Measurements from ENCODE around the gene TMEM147.
A peak's percentile ranks its signal among the peaks of the same experiment; 100 is the strongest.

TMEM147 gene

DNA sequence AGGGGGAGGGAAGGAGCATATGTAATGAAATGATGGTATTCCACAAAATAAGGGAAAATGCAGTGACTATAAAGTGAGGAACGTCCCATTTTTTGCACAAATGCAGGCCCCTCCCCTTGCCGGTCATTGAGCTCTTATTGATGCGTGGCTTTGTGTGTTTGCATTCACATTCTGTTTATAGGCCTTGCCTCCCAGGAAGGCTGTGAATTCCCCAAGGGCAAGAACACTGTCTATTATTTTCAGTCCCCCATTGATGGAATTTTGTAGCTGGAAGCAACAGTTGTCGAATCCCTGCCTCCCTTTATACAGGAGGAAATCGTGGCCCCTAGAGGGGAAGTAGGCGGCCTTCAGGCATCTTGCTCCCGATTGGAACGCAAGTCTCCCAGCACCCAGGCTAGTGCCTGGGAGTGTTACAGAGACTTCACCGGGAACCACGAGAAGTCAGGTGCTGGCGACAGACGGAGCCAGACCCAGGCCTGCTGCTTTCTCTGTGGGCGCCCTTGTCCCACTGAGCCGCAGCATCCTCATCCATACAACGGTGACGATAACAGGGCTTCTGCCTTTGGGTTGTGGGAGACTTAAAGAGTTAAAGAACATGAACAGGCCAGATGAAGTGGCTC lies 24.2 kb upstream of the TMEM147 start:
- no peak for DNase-seq

DNA sequence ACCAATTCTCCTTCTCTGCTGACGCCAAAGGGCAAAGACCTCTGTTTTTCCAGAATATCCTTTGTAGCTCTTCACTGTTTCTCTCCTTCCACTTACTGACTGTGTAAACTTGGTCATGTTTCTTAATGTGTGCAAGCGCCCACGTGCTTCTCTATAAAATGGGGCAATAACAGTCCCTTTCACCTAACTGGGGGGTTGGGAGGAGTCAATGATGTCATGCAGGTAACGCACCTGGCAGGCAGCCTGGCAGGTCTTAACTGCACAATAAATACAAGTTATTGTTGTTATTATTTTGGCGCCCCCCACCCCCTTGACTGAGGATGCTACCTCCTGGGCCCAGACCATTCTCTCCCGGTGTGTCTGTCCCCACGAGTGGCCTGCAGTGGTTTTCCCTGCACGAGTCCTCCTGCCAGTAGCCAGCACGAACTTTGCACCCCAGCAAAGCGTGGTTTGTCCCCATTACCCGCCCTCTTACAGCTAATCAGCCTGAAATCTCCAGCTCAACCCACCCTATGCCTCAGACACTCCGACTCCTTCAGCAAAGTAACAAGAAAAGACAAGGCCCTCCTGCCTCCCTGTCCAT lies 22.6 kb upstream of the TMEM147 start:
- DNase-seq: no peak

DNA sequence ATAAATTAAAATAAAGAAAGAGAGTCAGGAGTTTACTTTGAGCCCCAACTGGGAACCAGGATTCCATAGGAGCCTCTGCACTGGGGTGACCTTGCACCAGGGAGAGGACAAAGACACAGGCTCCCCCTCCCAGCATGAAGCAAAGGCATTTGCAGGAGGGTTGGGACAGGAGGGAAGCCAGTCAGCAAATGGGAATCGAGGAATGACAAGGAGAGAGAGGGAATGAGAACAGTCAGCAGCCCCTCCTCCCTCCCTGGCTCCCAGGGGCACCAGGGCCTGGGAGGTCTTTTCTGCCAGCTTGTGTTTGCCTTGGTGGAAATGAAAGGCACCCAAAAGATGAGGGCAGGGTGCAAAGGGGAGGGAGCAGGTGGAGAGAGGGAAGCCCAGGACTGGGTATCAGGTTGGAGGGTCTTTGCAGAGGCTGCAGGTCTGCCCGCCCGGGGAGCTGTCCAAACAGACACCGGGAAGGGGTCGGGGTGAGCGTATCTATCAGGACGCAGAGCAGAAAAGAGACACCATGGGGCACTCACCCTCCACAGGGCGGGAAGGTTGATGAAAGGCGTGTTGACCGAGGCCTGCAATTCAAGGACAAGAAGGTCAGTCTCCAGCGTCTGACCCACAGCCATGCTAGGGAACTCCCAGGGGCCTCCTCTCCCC lies 21.1 kb upstream of the TMEM147 start:
- DNase-seq: no peak

DNA sequence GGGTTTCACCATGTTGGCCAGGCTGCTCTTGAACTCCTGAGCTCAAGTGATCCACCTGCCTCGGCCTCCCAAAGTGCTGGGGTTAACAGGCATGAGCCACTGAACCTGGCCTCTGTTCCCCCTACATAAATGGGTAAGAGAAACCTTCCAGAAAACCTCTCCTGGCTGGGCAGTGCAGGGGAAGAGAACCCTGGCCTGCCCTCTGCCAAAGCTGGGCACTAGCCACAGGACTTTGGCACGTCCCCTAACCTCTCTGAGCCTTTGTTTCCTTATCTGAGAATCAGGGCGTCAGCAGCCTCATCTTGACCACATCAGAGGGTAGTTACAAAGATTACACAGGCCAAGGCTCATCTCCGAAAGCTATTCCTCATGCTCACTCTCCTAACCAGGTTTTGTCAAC lies 19.6 kb upstream of the TMEM147 start:
- DNase-seq: no peak

DNA sequence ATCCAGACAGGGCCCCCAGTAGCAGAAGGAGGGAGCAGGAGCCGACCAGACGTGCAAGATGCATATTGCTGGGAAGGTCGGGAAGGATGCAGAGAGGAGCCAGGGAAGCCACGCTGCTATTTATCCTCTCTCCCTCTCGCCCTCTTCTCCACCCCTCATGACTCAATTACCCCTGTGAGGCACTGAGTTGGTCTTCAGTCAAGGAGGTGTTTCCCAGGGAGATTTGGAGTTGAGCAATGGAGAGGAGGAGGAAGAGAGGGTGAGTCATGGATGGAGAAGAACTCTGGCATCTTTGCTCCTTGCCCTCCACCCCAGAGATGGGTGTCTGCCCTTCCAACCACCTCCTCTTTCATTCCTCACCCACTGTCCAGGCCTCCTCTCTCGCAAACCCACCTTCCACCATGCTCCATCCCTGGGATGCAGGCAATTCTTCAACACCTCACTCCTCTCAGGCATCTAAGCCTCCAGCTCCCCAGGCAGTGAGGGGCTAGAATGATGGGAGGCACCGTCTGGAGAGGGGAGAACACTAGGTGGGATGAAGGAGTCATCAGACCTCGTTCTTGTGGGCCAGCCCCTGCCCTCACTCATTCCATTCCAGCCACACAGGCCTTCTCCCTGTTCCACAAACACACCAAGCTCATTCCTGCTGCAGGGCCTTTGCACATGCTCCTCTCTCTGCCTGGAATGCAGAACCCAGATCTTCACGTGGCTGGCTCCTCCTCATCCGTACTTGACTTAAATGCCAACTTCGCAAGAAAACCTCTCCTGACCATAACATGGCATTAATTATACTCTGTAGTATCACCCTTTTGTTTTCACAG lies 17.0 kb upstream of the TMEM147 start, which contains the start of gene SBSN:
Gene SBSN, minus strand, starts transcription at position 94 of the 821 bp plus-strand sequence. Its CDS starts 30 bp downstream, at position 64.
- DNase-seq: no peak

- DNase-seq: no peak
Measured at GRCh38 chr19:35529241-35530218, 15.9 kb upstream of the TMEM147 start.

GRCh38 chr19:35531291-35531690 lies 14.1 kb upstream of the TMEM147 start:
- DNase-seq: no peak

GRCh38 chr19:35533201-35533821 lies 12.1 kb upstream of the TMEM147 start, which contains the start of gene GAPDHS:
TSS of gene GAPDHS (plus strand) at chr19:35533456. CDS start at chr19:35533528, 72 bp downstream.
- no peak for DNase-seq

DNA sequence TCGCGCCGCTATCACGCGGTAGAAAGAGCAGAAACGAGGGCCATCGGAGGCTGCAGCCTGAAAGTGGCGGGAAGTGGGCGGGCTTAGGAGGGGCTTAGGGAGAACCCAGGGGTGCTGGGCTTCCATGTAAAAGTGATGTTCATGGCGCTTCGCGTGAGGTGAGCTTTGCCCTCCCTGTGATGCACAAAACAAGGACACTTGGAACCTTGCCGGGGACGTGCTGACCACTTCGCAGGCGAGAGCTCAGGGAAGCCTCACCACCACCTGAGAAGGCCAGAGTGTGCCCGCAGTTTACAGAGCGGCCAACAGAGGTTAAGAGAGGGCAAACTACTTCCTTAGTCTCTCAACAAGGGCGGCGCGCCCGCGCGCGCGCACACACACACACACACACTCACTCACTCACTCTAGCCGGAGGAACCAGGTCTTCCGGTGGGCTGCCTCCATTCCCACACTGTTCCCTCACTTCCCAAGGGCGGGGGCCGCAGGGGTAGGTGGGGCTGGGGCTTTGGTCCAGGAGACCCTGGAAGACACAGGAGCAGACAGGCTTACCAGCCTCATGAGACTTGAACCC lies 11.5 kb upstream of the TMEM147 start:
- DNase-seq: peak; percentile 13

GRCh38 chr19:35534803-35535480 lies 10.5 kb upstream of the TMEM147 start:
- DNase-seq: no peak

DNA sequence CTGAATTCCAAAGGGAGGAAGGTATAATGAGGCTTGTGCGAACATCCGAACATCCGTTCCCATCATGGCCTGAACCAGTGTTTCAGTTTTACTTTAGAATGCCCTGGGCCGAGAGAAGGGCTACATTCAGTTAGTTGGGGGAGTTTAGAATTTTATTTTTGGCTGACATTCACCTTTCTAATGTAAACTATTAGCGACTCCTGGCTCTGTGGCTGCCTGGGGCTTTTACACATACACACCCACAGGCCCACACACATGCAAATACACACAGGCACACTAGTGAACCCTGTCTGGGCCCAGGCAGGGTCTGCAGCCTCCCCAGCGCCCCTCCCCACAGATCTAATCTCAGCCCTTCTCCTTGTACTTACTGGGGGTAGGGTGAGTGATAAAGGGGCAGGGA lies 6.1 kb upstream of the TMEM147 start:
- DNase-seq: no peak

- no peak for DNase-seq
Measured at GRCh38 chr19:35539850-35540249, 5.6 kb upstream of the TMEM147 start.

DNA sequence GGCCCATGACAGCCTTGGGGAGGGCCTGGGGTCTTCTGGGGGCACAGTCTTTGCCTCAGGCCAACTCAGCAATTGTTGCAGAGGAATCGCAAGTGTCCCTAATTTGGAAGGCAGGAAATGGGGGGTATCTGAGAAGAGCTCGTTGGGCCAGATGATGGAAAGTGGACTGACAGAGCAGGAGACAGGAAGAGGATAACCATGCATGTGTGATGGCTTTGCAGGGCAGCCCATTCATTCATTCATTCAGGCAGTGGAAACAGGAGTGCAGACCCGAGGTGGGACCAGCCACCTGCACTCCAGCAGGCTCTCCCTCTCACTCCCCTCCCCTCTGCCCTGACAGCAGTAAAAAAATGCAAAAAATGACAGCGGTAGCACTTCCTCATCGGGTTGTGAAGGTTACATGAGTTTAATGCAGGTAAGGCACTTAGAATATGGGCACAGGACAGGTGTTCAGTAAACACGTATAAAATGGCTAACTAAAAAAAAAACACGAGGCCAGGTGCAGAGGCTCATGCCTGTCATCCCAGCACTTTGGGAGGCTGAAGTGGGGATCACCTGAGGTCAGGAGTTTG lies 5.0 kb upstream of the TMEM147 start:
- no peak for DNase-seq

DNA sequence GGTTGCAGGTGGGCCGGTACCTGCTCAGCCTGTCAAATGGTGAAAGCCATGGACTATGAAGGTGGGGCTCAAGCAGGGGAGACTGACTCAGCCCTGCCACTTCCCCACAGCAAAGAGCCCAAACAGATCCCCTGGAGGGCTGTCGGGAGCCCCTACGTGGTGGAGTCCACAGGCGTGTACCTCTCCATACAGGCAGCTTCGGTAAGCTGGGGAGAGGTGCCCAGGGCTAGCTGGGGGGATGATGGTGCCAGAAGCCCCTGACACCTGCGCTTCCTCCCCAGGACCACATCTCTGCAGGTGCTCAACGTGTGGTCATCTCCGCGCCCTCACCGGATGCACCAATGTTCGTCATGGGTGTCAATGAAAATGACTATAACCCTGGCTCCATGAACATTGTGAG lies 3.2 kb upstream of the TMEM147 start:
- DNase-seq: no peak

DNA sequence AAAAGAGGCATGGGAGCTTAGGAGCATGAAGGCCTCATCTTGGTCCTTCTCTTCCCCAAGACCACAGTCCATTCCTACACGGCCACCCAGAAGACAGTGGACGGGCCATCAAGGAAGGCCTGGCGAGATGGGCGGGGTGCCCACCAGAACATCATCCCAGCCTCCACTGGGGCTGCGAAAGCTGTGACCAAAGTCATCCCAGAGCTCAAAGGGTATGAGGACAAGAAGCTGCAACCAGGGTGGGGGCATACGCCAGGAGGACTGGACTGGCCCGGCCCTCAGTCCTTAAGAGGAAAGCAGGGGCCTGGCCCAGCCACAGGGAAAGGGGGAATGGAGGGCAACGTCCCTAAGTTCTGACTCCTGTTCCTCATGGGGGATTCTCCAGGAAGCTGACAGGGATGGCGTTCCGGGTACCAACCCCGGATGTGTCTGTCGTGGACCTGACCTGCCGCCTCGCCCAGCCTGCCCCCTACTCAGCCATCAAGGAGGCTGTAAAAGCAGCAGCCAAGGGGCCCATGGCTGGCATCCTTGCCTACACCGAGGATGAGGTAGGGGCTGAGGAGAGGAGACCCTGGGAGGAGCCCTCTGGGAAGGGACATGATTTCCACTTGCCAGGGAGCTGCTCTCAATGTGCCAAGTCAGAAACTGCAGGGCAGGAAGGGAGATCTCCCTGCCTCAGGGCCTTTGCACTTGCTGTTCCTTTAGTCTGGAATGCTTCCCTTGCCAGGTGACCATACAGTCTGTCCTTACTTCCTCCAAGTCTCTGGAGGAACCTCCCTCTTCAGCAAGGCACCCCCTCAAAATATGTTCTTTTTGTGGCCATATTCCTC lies 1.9 kb upstream of the TMEM147 start:
- DNase-seq: no peak

DNA sequence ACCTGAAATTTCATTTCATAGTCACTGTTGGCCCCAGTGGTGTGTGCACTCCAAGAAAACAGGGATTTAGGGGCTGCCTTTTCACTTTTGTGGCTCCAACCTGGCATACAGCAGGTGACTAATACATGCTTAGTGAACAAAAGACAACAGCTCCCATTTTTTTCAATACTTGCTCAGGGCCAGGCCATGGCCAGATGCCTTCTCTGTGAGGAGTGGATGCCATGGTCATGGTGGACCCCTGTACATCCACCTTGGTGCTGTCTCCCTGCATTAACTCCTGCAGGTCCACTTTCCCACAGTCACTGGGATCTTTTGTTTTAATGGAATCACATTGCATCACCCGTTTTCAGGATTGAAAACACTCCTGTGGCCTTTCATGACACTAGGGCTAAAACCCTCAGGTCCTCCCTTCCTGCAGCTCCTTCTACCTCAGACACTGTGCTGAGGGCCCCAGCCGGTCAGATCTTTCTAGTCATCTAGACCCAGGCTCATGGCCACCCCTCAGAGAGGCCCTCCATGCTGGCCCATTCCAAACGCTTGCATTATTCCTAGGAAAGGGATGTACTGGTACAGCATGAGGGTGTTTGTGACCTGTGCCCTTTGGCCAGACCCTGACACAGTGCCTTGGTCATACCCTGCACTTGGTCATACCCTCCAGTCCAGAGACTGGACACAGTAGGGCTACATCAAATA lies 1.2 kb upstream of the TMEM147 start:
- no peak for DNase-seq

DNA sequence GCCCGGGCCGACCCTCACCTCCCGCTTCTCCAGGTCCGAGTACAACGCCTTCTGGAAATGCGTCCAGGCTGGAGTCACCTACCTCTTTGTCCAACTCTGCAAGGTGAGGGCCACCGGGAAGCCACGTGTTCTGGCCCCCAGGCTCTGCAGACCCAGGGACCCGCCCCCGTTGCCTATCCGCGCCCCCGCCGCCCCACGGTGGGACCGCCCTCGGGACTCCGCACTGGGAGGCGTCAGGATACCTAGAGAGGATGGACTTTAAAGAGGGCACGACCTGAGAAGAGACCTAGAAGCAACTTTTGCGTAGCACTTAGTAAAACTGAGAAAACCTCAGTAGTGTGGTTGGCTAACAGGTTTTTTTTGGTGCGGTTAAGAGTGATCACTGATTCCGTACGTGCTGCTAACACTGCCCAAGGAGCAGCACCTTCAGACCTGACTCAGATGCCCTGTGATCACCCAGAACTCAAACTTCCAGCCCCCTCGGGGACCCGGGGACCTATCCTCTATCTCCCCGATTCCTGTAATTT lies 492 bp downstream of the TMEM147 start:
- DNase-seq: peak; percentile 87

GRCh38 chr19:35546532-35546931 lies 1.1 kb downstream of the TMEM147 start:
- no peak for DNase-seq
